Measurements from ENCODE around the gene TBC1D14.
A peak's percentile ranks its signal among the peaks of the same experiment; 100 is the strongest.
"Not testable (repeated sequence)": the region's sequence is repeated elsewhere in the genome, so short reads cannot be mapped to it uniquely, and the experiment has no call there.

Gene TBC1D14

DNA sequence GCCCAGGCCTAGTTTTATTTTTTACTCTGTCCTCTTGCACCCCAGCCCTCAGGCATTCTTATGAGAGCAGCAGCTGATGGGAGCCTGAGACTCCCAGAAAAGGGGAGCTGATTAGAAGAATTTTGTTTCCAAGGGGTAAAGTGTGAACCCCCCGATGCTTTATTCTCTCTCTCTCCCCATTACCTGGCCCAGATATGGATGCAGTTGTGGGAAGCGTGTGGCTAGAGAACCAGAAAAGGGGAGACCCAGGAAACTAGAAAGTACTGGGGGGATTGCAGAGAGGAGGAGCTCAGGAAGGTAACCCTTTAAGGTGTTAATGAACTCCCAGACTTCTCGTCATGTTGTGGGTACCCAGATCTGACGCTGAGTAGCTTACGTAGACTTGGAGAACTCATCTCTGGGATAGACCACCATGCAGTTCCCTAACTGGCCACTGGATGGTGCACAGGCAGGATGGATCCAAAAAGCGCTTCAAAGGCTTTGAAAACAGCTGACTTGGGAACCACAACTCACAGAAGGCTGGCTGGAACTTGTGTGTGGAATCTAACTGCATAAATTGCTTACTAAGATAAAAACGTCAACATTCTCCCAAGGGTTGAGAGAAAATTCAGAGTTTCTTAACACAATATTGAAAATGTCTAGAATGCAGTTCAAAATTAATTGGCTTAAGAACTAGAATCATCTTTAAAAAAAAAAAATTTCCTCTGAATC is 64.7 kb downstream of the TBC1D14 start:
- peaks cover 13% of the 10 kb centered on the region for H3K4me1 ChIP-seq (ENCODE audit: control insufficient read depth, insufficient read depth, low read length)
- H3K9ac ChIP-seq (ENCODE audit: low read depth, low read length) = no peak overlapping the region
- H3K27me3 ChIP-seq (ENCODE audit: control insufficient read depth, insufficient read depth, low read length) = no peaks in the 10 kb centered on the region
- no peaks in the 10 kb centered on the region for H3K9me3 ChIP-seq (ENCODE audit: control insufficient read depth, insufficient read depth, low read length)
- no peaks in the 10 kb centered on the region for H3K36me3 ChIP-seq (ENCODE audit: control insufficient read depth, insufficient read depth, low read length)
- no peak overlapping the region for H3K4me3 ChIP-seq (ENCODE audit: low read depth, low read length)

DNA sequence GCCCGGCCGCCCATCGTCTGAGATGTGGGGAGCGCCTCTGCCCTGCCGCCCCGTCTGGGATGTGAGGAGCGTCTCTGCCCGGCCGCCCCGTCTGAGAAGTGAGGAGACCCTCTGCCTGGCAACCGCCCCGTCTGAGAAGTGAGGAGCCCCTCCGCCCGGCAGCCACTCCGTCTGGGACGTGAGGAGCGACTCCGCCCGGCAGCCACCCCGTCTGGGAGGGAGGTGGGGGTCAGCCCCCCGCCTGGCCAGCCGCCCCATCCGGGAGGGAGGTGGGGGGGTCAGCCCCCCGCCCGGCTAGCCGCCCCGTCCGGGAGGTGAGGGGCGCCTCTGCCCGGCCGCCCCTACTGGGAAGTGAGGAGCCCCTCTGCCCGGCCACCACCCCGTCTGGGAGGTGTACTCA is 68.2 kb downstream of the TBC1D14 start:
- H3K9me3 ChIP-seq (ENCODE audit: control insufficient read depth, insufficient read depth, low read length); H3K36me3 ChIP-seq (ENCODE audit: control insufficient read depth, insufficient read depth, low read length); H3K27me3 ChIP-seq (ENCODE audit: control insufficient read depth, insufficient read depth, low read length); H3K9ac ChIP-seq (ENCODE audit: low read depth, low read length); H3K4me3 ChIP-seq (ENCODE audit: low read depth, low read length); H3K4me1 ChIP-seq (ENCODE audit: control insufficient read depth, insufficient read depth, low read length): not testable (repeated sequence)

DNA sequence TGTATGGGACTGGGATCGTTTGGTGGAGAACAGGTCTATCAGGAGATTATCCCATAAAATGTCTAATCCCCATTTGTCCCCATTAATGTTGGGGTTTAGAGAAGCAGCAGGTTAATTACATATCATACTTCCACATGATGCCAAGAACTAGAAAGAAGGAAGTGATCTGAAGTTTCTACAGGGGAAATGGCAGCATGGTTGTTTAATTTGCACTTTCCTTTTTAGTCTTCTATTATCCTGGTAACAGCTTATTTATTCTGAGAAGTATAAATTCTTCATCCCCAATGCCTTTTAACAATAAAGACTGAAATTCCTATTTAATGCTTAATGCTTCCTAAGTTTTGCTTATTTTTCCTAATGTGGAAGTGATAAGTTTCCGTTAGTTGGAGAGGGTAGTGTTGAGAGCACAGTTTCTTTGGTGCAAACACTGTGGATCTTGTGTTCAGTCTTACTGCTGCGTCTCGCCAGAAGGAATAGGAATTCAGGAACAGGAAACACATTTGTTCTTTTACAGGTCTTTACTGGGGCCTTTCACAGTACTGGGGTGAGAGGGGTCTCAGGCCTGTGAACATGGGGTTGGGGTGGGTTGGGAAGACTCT is 74.0 kb downstream of the TBC1D14 start:
- Histone ChIP-seq H3K36me3 (ENCODE audit: control insufficient read depth, insufficient read depth, low read length) (no peaks in the 10 kb centered on the region), H3K4me1 (ENCODE audit: control insufficient read depth, insufficient read depth, low read length) (peaks cover 7% of the 10 kb centered on the region), H3K9ac (ENCODE audit: low read depth, low read length) (no peak overlapping the region), H3K4me3 (ENCODE audit: low read depth, low read length) (no peak overlapping the region), H3K27me3 (ENCODE audit: control insufficient read depth, insufficient read depth, low read length) (no peaks in the 10 kb centered on the region), H3K9me3 (ENCODE audit: control insufficient read depth, insufficient read depth, low read length) (no peaks in the 10 kb centered on the region)

DNA sequence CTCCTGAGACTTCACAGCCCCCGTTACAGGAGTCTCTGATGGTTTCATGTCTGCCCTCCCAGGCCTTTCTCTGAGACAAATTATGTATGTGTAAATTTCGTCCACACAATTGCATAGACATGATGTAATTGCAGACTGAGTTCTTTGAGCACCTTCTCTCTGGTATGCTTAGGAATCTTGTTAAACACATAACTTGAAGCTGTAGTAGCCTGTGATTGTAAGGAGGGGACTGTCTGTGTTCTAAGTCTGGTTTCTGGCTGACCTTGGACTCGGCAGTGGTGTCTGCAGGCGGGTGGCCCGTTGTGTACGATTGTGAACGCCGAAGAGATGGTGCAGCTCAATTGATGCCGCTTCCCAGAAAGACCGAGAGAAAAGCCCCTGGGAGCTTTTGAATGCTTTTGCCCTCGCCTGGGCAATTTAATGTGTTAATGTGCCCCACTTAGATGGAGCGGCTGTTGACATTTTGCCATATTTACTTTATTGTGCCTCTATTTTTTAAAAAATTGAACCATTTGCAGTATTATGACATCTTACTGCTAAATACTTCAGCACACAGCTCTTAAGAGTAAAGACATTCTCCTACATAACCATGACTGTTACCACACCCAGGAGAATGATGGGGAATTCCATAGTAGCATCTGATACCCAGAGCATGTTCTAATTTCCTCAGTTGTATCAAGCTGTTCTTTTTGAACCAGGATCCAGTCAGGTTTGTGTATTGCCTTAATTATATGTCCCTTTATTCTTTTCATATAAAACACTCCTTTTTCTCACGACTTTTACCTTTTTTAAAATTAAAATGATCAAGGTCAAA is 75.2 kb downstream of the TBC1D14 start:
- H3K4me1 ChIP-seq (ENCODE audit: control insufficient read depth, insufficient read depth, low read length) = peaks cover 7% of the 10 kb centered on the region
- H3K4me3 ChIP-seq (ENCODE audit: low read depth, low read length) = no peak overlapping the region
- no peaks in the 10 kb centered on the region for H3K9me3 ChIP-seq (ENCODE audit: control insufficient read depth, insufficient read depth, low read length)
- H3K36me3 ChIP-seq (ENCODE audit: control insufficient read depth, insufficient read depth, low read length) = no peaks in the 10 kb centered on the region
- no peak overlapping the region for H3K9ac ChIP-seq (ENCODE audit: low read depth, low read length)
- no peaks in the 10 kb centered on the region for H3K27me3 ChIP-seq (ENCODE audit: control insufficient read depth, insufficient read depth, low read length)

DNA sequence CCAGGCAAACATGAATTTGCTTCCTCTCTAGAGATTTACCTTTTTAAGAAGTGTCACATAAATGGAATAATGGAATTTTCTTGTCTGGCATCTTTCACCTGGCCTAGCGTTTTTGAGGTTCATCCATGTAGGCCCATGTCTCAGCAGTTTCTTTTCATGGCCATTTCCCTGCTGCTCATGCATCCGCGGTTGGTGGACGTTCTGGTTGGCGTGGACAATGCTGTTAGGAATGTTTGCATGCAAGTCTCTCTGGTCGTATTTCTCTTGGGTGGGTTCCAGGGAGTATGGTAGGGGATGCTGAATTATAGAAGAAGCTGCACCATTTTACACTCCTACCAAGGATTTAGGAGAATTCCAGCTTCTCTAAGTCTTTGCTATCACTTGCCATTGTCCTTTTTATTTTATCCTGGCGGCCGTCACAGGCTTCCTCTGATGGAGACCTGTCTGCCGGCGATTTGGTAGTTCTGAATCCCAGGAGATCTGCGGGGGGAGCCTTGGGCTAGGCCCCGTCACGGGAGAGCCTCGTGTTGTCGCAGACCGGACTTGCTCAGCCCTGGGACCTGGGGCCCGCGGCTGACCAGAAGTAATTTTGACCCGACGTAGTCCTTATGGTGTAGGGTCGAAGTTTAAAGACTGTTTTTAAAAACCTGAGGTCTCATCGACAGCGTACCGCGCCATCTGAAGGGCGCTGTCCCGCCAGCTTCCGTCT is 76.6 kb downstream of the TBC1D14 start:
- peak overlapping the region; percentile 73 for H3K9ac ChIP-seq (ENCODE audit: low read depth, low read length)
- no peaks in the 10 kb centered on the region for H3K9me3 ChIP-seq (ENCODE audit: control insufficient read depth, insufficient read depth, low read length)
- peak overlapping the region; percentile 78 for H3K4me3 ChIP-seq (ENCODE audit: low read depth, low read length)
- H3K4me1 ChIP-seq (ENCODE audit: control insufficient read depth, insufficient read depth, low read length) = peaks cover 7% of the 10 kb centered on the region
- no peaks in the 10 kb centered on the region for H3K36me3 ChIP-seq (ENCODE audit: control insufficient read depth, insufficient read depth, low read length)
- no peaks in the 10 kb centered on the region for H3K27me3 ChIP-seq (ENCODE audit: control insufficient read depth, insufficient read depth, low read length)

DNA sequence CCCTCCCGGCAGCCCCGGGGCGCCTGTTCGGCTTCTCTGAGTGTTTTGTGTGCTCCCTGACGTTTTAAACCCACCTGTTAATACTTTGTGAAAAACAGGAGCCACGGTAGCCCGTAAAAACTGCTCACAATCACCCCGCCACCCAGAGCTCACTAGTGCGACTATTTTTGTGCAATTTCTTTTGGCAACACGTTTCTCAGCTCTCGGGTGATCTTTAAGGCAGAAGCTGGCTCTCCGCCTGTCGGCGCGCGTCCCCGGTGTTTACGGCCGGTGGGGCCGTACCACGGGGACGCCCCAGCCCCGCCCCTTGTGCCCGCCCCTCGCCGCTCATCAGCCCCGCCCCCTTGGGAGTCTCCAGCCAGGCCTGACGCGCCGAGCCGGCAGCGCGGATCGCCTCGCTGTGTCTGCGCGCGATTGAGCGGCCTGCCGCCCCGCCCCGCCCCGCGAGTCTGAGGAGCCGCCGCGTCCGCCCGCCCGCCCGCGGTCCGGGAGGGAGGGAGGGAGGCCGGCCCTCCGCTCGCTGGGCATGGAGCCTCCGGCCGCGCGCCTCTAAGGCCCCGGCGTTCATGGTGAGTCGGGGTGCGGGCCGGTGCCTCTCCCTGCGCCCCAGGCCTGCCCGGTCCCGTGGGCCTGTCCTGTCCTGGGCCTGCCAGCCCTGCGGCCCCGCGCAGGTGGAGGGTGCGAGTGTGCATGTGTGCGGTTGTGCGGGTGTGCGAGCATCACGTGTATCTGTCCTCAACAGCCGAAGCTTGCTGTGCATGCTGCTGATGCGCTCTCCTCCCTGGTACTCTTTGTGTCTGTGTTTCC is 77.4 kb downstream of the TBC1D14 start:
- Histone ChIP-seq H3K4me1 (ENCODE audit: control insufficient read depth, insufficient read depth, low read length) (peaks cover 9% of the 10 kb centered on the region), H3K9me3 (ENCODE audit: control insufficient read depth, insufficient read depth, low read length) (no peaks in the 10 kb centered on the region), H3K4me3 (ENCODE audit: low read depth, low read length) (peak overlapping the region; percentile 97), H3K9ac (ENCODE audit: low read depth, low read length) (peak overlapping the region; percentile 73), H3K27me3 (ENCODE audit: control insufficient read depth, insufficient read depth, low read length) (no peaks in the 10 kb centered on the region), H3K36me3 (ENCODE audit: control insufficient read depth, insufficient read depth, low read length) (no peaks in the 10 kb centered on the region)

DNA sequence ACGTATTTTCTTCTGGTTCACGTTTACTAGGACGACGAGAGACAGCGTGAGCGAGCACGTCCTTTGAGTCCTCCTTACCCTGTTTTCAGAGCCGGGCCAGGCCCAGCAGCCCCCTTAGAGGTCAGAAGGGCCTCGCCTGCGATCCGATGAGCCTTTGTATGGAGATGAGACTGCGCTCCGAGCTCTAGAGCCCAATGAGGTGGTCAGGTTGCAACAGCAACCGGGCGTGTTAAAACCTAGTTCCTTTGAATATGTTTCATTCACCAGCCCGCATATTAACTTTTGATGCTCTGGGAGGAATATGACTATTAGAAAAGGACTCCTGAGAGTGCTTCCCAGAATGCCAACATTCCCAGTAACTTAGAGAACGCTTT is 77.9 kb downstream of the TBC1D14 start:
- Histone ChIP-seq H3K4me1 (ENCODE audit: control insufficient read depth, insufficient read depth, low read length) (peaks cover 9% of the 10 kb centered on the region), H3K9ac (ENCODE audit: low read depth, low read length) (peak overlapping the region; percentile 70), H3K27me3 (ENCODE audit: control insufficient read depth, insufficient read depth, low read length) (no peaks in the 10 kb centered on the region), H3K9me3 (ENCODE audit: control insufficient read depth, insufficient read depth, low read length) (no peaks in the 10 kb centered on the region), H3K36me3 (ENCODE audit: control insufficient read depth, insufficient read depth, low read length) (no peaks in the 10 kb centered on the region), H3K4me3 (ENCODE audit: low read depth, low read length) (peak overlapping the region; percentile 97)

DNA sequence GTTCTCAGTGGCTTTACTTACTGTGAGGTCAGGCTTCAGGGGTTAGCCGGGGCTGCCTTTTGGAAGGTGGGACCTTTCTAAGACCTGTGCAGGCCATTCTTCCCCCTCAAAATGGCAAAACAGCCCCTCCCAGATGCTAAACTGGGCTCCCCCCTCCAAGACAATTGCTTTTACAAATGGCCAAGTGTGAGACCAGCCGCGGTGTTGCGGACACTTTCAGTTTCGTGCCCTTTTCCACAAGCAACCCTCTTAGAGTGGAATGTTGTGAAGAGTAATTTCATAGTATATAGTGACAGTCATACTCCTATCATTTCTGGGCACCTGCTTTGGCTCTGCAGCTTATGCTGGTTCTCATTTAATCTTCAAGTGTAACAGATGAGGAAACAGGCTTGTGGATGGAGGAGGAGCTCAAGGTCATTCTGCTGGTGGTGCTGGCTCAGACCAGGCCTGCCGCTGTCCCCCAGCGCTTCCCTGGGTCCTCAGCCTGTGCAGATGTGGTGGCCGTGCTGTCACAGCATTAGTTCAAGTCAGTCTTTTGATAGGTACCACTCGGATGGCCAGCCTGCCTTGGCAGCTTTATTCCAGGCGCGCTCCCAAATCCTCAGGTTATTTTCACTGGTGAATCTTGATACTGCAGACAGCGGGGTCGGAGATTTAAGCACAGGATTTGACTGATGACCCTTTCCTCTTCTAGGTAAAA is 78.5 kb downstream of the TBC1D14 start:
- Histone ChIP-seq H3K4me3 (ENCODE audit: low read depth, low read length) (peak overlapping the region; percentile 97), H3K36me3 (ENCODE audit: control insufficient read depth, insufficient read depth, low read length) (no peaks in the 10 kb centered on the region), H3K4me1 (ENCODE audit: control insufficient read depth, insufficient read depth, low read length) (peaks cover 9% of the 10 kb centered on the region), H3K9ac (ENCODE audit: low read depth, low read length) (peak overlapping the region; percentile 70), H3K27me3 (ENCODE audit: control insufficient read depth, insufficient read depth, low read length) (no peaks in the 10 kb centered on the region), H3K9me3 (ENCODE audit: control insufficient read depth, insufficient read depth, low read length) (no peaks in the 10 kb centered on the region)

DNA sequence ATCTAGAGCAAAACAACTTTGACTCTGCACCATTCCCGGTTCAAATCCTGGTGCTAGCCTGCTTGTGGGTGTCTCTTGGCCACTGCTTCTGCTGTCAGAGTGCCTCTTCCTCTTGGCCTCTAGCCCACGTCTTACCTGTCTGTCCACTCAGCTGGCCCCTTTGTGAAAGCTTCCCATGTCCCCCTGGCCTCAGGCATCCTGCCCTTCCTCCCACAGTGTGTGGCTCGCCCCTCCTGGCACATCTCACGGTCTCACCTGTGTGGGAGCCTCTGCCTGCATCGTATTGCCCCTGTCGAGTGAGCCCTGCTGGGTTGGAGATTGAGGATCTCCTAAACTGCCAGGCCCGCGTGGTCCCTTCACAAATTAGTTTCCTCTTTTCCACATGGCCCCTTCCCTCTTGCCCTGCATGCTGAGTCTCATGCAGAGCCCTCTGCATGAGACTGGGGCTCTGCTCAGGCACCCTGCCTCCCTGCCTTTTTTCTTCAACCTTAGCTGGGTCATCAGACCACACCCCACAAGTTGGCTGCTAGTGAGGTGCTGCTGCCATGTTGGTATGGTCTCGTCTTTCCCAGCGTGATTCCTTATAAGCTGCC is 79.8 kb downstream of the TBC1D14 start:
- peak overlapping the region; percentile 27 for H3K4me3 ChIP-seq (ENCODE audit: low read depth, low read length)
- no peaks in the 10 kb centered on the region for H3K36me3 ChIP-seq (ENCODE audit: control insufficient read depth, insufficient read depth, low read length)
- no peaks in the 10 kb centered on the region for H3K9me3 ChIP-seq (ENCODE audit: control insufficient read depth, insufficient read depth, low read length)
- H3K27me3 ChIP-seq (ENCODE audit: control insufficient read depth, insufficient read depth, low read length) = no peaks in the 10 kb centered on the region
- peaks cover 9% of the 10 kb centered on the region for H3K4me1 ChIP-seq (ENCODE audit: control insufficient read depth, insufficient read depth, low read length)
- H3K9ac ChIP-seq (ENCODE audit: low read depth, low read length) = no peak overlapping the region

DNA sequence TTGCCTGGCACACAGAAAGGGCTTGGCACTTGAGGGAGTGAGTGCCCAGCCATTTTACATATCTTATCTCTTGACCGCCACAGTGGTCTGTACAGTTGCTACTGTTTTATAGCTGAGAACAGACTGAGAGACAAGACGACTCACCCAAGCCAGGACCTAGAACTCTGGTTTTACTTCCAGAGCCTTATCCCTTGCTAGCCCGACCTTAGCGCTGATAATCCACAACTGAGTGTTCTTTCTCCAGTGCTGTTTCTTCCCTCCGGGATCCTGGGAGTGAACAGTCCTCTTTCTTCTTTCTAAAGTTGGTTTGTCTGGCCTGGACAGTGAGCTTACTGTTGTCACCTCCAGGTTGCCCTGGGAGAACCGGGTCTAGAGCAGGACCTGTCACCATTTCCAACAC is 81.0 kb downstream of the TBC1D14 start:
- Histone ChIP-seq H3K9me3 (ENCODE audit: control insufficient read depth, insufficient read depth, low read length) (no peaks in the 10 kb centered on the region), H3K27me3 (ENCODE audit: control insufficient read depth, insufficient read depth, low read length) (no peaks in the 10 kb centered on the region), H3K4me1 (ENCODE audit: control insufficient read depth, insufficient read depth, low read length) (peaks cover 8% of the 10 kb centered on the region), H3K36me3 (ENCODE audit: control insufficient read depth, insufficient read depth, low read length) (peaks cover 3% of the 10 kb centered on the region), H3K9ac (ENCODE audit: low read depth, low read length) (no peak overlapping the region), H3K4me3 (ENCODE audit: low read depth, low read length) (no peak overlapping the region)
